Measurements from ENCODE around the gene ORMDL1.

The ORMDL1 gene

GRCh38 chr2:189799531-189799930 is 15.4 kb upstream of the ORMDL1 start:
- H3K27me3 ChIP-seq (replicated peaks; ENCODE audit: control insufficient read depth, insufficient read depth, low read length) = no peaks in the 10 kb centered on the region
- DNase-seq (ENCODE audit: low read depth) = peak; percentile 68
- H3K4me1 ChIP-seq (ENCODE audit: control insufficient read depth, insufficient read depth, low read length) = peaks cover 31% of the 10 kb centered on the region
- H3K9ac ChIP-seq (ENCODE audit: low read length) = no peak overlapping the region
- H3K4me3 ChIP-seq (ENCODE audit: low read length) = no peak overlapping the region
- peaks cover 43% of the 10 kb centered on the region for H3K36me3 ChIP-seq (ENCODE audit: control insufficient read depth, insufficient read depth, low read length, severe bottlenecking)
- H3K9me3 ChIP-seq (ENCODE audit: control insufficient read depth, low read length) = no peaks in the 10 kb centered on the region

- no peaks in the 10 kb centered on the region for H3K9me3 ChIP-seq (ENCODE audit: control insufficient read depth, low read length)
- H3K36me3 ChIP-seq (ENCODE audit: control insufficient read depth, insufficient read depth, low read length, severe bottlenecking) = peaks cover 45% of the 10 kb centered on the region
- no peak overlapping the region for H3K9ac ChIP-seq (ENCODE audit: low read length)
- H3K4me1 ChIP-seq (ENCODE audit: control insufficient read depth, insufficient read depth, low read length) = peaks cover 28% of the 10 kb centered on the region
- no peaks in the 10 kb centered on the region for H3K27me3 ChIP-seq (replicated peaks; ENCODE audit: control insufficient read depth, insufficient read depth, low read length)
- DNase-seq (ENCODE audit: low read depth) = no peak
- no peak overlapping the region for H3K4me3 ChIP-seq (ENCODE audit: low read length)
Observed at GRCh38 chr2:189799030-189799331, 14.8 kb upstream of the ORMDL1 start.

GRCh38 chr2:189798312-189799029 is 14.3 kb upstream of the ORMDL1 start:
- no peaks in the 10 kb centered on the region for H3K9me3 ChIP-seq (ENCODE audit: control insufficient read depth, low read length)
- H3K4me1 ChIP-seq (ENCODE audit: control insufficient read depth, insufficient read depth, low read length) = peaks cover 23% of the 10 kb centered on the region
- DNase-seq (ENCODE audit: low read depth) = peak; percentile 85
- H3K36me3 ChIP-seq (ENCODE audit: control insufficient read depth, insufficient read depth, low read length, severe bottlenecking) = peaks cover 50% of the 10 kb centered on the region
- no peak overlapping the region for H3K4me3 ChIP-seq (ENCODE audit: low read length)
- no peaks in the 10 kb centered on the region for H3K27me3 ChIP-seq (replicated peaks; ENCODE audit: control insufficient read depth, insufficient read depth, low read length)
- peak overlapping the region; percentile 18 for H3K9ac ChIP-seq (ENCODE audit: low read length)

GRCh38 chr2:189797902-189798301 is 13.8 kb upstream of the ORMDL1 start:
- Histone ChIP-seq H3K27me3 (replicated peaks; ENCODE audit: control insufficient read depth, insufficient read depth, low read length) (no peaks in the 10 kb centered on the region), H3K9ac (ENCODE audit: low read length) (peak overlapping the region; percentile 18), H3K9me3 (ENCODE audit: control insufficient read depth, low read length) (no peaks in the 10 kb centered on the region), H3K36me3 (ENCODE audit: control insufficient read depth, insufficient read depth, low read length, severe bottlenecking) (peaks cover 56% of the 10 kb centered on the region), H3K4me3 (ENCODE audit: low read length) (no peak overlapping the region), H3K4me1 (ENCODE audit: control insufficient read depth, insufficient read depth, low read length) (peaks cover 20% of the 10 kb centered on the region)
- DNase-seq (ENCODE audit: low read depth) = no peak

- no peaks in the 10 kb centered on the region for H3K9me3 ChIP-seq (ENCODE audit: control insufficient read depth, low read length)
- H3K36me3 ChIP-seq (ENCODE audit: control insufficient read depth, insufficient read depth, low read length, severe bottlenecking) = peaks cover 53% of the 10 kb centered on the region
Observed at GRCh38 chr2:189794310-189794709, 10.2 kb upstream of the ORMDL1 start.

GRCh38 chr2:189791338-189792042 is 7.4 kb upstream of the ORMDL1 start:
- Histone ChIP-seq H3K9ac (ENCODE audit: low read length) (no peak overlapping the region), H3K9me3 (ENCODE audit: control insufficient read depth, low read length) (no peaks in the 10 kb centered on the region), H3K36me3 (ENCODE audit: control insufficient read depth, insufficient read depth, low read length, severe bottlenecking) (peaks cover 57% of the 10 kb centered on the region), H3K4me1 (ENCODE audit: control insufficient read depth, insufficient read depth, low read length) (no peaks in the 10 kb centered on the region), H3K4me3 (ENCODE audit: low read length) (no peak overlapping the region), H3K27me3 (replicated peaks; ENCODE audit: control insufficient read depth, insufficient read depth, low read length) (no peaks in the 10 kb centered on the region)
- no peak for DNase-seq (ENCODE audit: low read depth)

More at GRCh38 chr2:189794310-189794709, 10.2 kb upstream of the ORMDL1 start:
- H3K27me3 ChIP-seq (replicated peaks; ENCODE audit: control insufficient read depth, insufficient read depth, low read length) = no peaks in the 10 kb centered on the region
- H3K9ac ChIP-seq (ENCODE audit: low read length) = no peak overlapping the region
- H3K4me3 ChIP-seq (ENCODE audit: low read length) = no peak overlapping the region
- peaks cover 13% of the 10 kb centered on the region for H3K4me1 ChIP-seq (ENCODE audit: control insufficient read depth, insufficient read depth, low read length)
- no peak for DNase-seq (ENCODE audit: low read depth)

GRCh38 chr2:189783451-189783926 is 650 bp downstream of the ORMDL1 start:
- Histone ChIP-seq H3K27me3 (replicated peaks; ENCODE audit: control insufficient read depth, insufficient read depth, low read length) (no peaks in the 10 kb centered on the region), H3K9me3 (ENCODE audit: control insufficient read depth, low read length) (no peaks in the 10 kb centered on the region), H3K4me1 (ENCODE audit: control insufficient read depth, insufficient read depth, low read length) (peaks cover 18% of the 10 kb centered on the region), H3K4me3 (ENCODE audit: low read length) (peak overlapping the region; percentile 95), H3K9ac (ENCODE audit: low read length) (peak overlapping the region; percentile 98), H3K36me3 (ENCODE audit: control insufficient read depth, insufficient read depth, low read length, severe bottlenecking) (peaks cover 36% of the 10 kb centered on the region)
- DNase-seq (ENCODE audit: low read depth) = peak; percentile 70

GRCh38 chr2:189782221-189782671 is 1.9 kb downstream of the ORMDL1 start:
- Histone ChIP-seq H3K36me3 (ENCODE audit: control insufficient read depth, insufficient read depth, low read length, severe bottlenecking) (peaks cover 46% of the 10 kb centered on the region), H3K4me3 (ENCODE audit: low read length) (peak overlapping the region; percentile 95), H3K9me3 (ENCODE audit: control insufficient read depth, low read length) (no peaks in the 10 kb centered on the region), H3K27me3 (replicated peaks; ENCODE audit: control insufficient read depth, insufficient read depth, low read length) (no peaks in the 10 kb centered on the region), H3K9ac (ENCODE audit: low read length) (peak overlapping the region; percentile 98), H3K4me1 (ENCODE audit: control insufficient read depth, insufficient read depth, low read length) (peaks cover 18% of the 10 kb centered on the region)
- peak; percentile 69 for DNase-seq (ENCODE audit: low read depth)

- no peaks in the 10 kb centered on the region for H3K4me1 ChIP-seq (ENCODE audit: control insufficient read depth, insufficient read depth, low read length)
- peaks cover 96% of the 10 kb centered on the region for H3K36me3 ChIP-seq (ENCODE audit: control insufficient read depth, insufficient read depth, low read length, severe bottlenecking)
- no peak overlapping the region for H3K9ac ChIP-seq (ENCODE audit: low read length)
- no peak for DNase-seq (ENCODE audit: low read depth)
- H3K4me3 ChIP-seq (ENCODE audit: low read length) = no peak overlapping the region
- no peaks in the 10 kb centered on the region for H3K27me3 ChIP-seq (replicated peaks; ENCODE audit: control insufficient read depth, insufficient read depth, low read length)
- no peaks in the 10 kb centered on the region for H3K9me3 ChIP-seq (ENCODE audit: control insufficient read depth, low read length)
Observed at GRCh38 chr2:189772212-189772611, 11.9 kb downstream of the ORMDL1 start.

- H3K27me3 ChIP-seq (replicated peaks; ENCODE audit: control insufficient read depth, insufficient read depth, low read length) = no peaks in the 10 kb centered on the region
- H3K4me1 ChIP-seq (ENCODE audit: control insufficient read depth, insufficient read depth, low read length) = no peaks in the 10 kb centered on the region
- H3K36me3 ChIP-seq (ENCODE audit: control insufficient read depth, insufficient read depth, low read length, severe bottlenecking) = peaks cover 93% of the 10 kb centered on the region
- no peak for DNase-seq (ENCODE audit: low read depth)
- H3K9ac ChIP-seq (ENCODE audit: low read length) = no peak overlapping the region
- H3K4me3 ChIP-seq (ENCODE audit: low read length) = no peak overlapping the region
- no peaks in the 10 kb centered on the region for H3K9me3 ChIP-seq (ENCODE audit: control insufficient read depth, low read length)
Observed at GRCh38 chr2:189770590-189771322, 13.4 kb downstream of the ORMDL1 start.

Measured in adipocyte (in vitro differentiated cells).